SHP77 treated with DMSO at 0.1 percent for 48 hours (cell line): ENCODE results near the gene AP3M1.
A peak's percentile ranks its signal among the peaks of the same experiment; 100 is the strongest.
"Not testable (repeated sequence)": the region's sequence is repeated elsewhere in the genome, so short reads cannot be mapped to it uniquely, and the experiment has no call there.

Experiments used
- DNase-seq: peaks from one replicate; lab custom pipeline; 2025; lab: John Stamatoyannopoulos, UW

AP3M1 gene

GRCh38 chr10:74163319-74164068, 12.9 kb upstream of the AP3M1 start:
- no peak for DNase-seq

- DNase-seq: no peak
Measured at GRCh38 chr10:74160013-74160412, 9.4 kb upstream of the AP3M1 start.

- no peak for DNase-seq
Measured at GRCh38 chr10:74156919-74157289, 6.3 kb upstream of the AP3M1 start.

- no peak for DNase-seq
Measured at GRCh38 chr10:74153676-74154075, 3.0 kb upstream of the AP3M1 start.

- DNase-seq: no peak
Measured at GRCh38 chr10:74153123-74153522, 2.5 kb upstream of the AP3M1 start.

- DNase-seq: no peak
Measured at GRCh38 chr10:74151879-74152722, 1.5 kb upstream of the AP3M1 start.

- peak; percentile 71 for DNase-seq
Measured at GRCh38 chr10:74150990-74151878, 606 bp upstream of the AP3M1 start, which contains the start of gene ADK. TSS of gene ADK (plus strand) at chr10:74151221. CDS start at chr10:74151279, 58 bp downstream.

GRCh38 chr10:74146980-74147379, 3.6 kb downstream of the AP3M1 start:
- not testable (repeated sequence) for DNase-seq

GRCh38 chr10:74145133-74145532, 5.5 kb downstream of the AP3M1 start:
- DNase-seq: no peak

GRCh38 chr10:74140553-74140952, 10.1 kb downstream of the AP3M1 start:
- no peak for DNase-seq

DNA sequence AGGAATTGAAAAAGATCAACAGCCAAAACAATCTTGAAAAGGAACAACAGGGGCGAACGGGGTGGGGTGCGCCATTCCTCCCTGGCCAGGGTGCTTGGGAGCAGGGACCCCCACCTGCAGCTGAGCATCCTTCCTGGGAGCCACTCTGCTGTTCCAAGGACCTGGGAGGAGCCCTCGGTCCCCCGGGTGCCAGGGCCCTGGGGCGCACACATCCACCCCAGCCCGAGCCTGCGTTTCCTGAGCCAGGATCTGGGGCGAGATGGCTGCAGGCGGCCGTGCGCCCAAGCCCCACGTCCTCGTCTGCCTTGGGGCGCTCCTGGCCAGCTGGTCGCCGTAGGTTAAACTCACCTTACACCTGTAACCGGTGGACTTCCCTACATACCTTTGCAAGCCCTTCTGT, 10.6 kb downstream of the AP3M1 start:
- DNase-seq: no peak

GRCh38 chr10:74138596-74138995, 12.0 kb downstream of the AP3M1 start:
- DNase-seq: not testable (repeated sequence)

GRCh38 chr10:74137992-74138391, 12.6 kb downstream of the AP3M1 start:
- no peak for DNase-seq

GRCh38 chr10:74135452-74135851, 15.2 kb downstream of the AP3M1 start:
- no peak for DNase-seq

DNA sequence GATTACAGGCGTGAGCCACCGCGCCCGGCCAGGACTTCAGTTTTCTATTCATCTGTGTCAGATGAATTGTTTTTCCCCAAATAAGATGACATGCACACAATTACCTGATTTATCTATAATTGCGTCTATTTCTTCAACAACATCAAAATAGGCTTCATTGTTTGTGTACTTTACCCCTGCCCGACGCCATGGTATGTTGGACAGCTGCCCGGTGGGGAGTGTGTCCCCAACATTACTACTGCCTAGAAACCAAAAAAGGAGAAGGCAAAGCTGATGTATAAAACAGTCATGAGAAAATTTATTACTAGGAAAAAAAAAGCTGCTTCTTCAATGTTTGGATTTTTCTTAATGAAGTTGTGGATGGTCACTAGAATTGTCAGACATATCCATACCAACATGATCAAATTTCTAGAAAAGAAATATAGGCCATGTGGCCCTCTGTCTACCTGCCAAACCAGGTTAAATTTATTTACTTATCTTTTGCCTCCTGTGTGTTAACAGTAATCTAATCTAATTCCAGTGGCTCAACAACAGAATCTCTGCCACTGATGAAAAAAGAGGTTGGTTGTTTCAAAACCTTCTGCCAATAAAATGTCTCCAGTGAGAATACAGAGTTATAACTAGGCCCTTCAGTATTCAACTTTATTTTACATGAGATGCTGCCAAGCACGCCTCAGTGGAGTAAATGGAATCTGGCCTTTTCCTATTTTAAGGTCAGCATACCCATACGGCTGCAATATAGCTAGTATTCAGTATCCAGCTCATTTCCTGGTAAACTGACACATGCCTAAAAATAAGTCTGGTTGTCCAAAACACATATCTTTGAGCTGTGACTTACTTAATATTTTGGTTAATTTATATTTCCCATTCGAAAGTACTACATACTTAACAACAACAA, 16.5 kb downstream of the AP3M1 start:
- DNase-seq: no peak

DNA sequence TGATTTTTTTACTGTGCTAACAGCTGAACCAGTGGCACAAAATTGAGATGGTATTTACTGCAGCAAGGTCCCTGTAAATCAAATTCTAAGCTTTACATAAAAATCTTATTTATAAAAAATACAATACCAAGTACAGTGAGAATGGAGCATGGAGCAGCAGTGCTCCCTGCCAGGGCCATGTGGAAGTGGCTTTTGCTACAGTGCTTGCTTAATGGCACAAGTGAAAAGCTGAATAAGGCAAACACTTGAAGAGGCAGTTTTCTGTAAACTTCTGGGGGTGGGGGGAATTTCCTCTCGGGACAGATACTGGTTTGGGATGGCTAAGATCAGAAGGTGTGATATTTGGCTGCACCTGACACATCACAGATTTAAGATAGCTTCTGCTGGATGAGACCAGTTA, 27.5 kb downstream of the AP3M1 start:
- no peak for DNase-seq

DNA sequence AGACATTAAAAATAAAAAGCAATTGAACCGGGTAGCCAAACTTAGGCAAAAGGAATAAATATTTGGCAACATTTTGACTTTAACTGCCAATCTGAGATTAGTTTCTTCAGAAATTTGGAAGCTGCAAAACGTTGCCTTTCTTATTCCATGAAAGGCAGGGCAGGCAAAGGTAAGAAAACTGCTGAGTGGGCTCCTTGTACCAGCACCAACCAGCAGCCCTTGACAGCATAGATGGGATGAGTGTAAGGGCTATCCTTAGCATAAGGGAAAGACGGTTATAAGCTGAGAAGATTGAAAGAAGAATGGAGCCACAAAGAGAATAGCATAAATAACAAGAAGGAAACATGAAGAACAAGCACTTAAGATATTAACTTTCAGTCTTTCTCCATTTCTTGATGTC, 28.6 kb downstream of the AP3M1 start:
- no peak for DNase-seq

DNA sequence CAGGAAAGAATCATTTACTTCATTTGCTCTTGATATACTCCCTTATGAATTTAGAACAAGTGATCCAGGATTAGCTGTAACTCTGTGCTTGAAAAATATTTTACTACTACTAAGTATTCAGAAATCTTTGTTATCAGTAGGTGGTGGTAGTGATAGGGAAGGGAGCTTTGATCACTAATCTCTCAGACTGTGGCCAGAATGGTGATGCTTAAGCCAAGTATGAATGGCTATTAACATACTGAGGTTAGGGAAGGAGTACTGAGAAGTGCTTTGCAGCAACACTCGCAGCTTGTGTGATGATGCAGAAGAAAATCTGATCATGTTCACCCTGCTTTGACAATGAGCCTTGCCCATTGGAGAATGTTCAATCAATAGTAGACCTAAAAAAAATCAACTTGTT, 29.3 kb downstream of the AP3M1 start:
- DNase-seq: no peak

GRCh38 chr10:74120911-74121310, 29.7 kb downstream of the AP3M1 start:
- DNase-seq: no peak

- no peak for DNase-seq
Measured at GRCh38 chr10:74118804-74119203, 31.8 kb downstream of the AP3M1 start.

DNA sequence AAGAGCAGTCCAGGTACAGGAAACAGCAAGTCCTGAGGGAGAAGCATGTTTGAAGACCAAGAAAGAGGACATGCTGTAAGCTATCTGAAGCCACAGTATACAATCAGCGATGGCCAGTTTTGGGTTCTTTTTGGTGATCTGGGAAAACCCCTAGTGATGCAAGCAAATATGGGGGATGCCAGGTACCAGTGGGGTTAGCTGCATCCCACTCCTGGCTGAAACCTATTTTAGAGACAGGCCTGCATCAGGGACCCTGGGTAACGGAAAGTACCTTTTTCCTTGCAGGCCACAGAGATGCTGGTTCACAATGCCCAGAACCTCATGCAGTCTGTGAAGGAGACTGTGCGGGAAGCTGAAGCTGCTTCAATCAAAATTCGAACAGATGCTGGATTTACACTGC, 32.9 kb downstream of the AP3M1 start:
- DNase-seq: no peak
